KBM-7 (cell line): Measurements from ENCODE around the gene FOXP1.
"Not testable (repeated sequence)": the region's sequence is repeated elsewhere in the genome, so short reads cannot be mapped to it uniquely, and the experiment has no call there.

Source experiments
- DNase-seq: peaks from one replicate; pipeline ENCODE4 v3.0.0-alpha.2; 2015
- in situ Hi-C: fragments of 300-500 bp; cut with MboI; formaldehyde crosslinking; loops from 2 replicates; pipeline ENCODE4 v1.14.3; 2020; ENCODE audit warnings: low sequenced_read_pairs, low pct_unique_long_range_greater_than_20kb, mixed read lengths

Gene FOXP1

DNA sequence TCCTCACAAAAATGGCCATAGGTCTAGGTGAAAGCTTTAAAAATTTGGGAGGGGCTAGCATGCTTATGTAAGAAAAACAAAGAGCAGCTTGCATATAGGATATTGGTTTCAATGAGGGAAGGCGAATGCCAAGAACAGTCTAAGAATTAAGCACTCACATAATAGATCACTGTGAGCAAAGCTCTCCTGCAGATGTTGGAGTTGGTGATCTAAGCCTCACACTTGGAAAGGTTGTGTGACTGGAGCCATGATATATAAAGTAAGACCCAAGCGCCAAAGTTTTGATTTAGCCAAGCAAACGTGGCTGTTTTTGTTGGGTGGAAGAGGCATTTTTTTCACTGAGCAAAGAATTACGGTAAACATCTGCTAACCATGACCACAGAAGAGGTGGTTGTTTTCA is 237.5 kb downstream of the FOXP1 start:
- in situ Hi-C loops: no loop called here
- DNase-seq: no peak

DNA sequence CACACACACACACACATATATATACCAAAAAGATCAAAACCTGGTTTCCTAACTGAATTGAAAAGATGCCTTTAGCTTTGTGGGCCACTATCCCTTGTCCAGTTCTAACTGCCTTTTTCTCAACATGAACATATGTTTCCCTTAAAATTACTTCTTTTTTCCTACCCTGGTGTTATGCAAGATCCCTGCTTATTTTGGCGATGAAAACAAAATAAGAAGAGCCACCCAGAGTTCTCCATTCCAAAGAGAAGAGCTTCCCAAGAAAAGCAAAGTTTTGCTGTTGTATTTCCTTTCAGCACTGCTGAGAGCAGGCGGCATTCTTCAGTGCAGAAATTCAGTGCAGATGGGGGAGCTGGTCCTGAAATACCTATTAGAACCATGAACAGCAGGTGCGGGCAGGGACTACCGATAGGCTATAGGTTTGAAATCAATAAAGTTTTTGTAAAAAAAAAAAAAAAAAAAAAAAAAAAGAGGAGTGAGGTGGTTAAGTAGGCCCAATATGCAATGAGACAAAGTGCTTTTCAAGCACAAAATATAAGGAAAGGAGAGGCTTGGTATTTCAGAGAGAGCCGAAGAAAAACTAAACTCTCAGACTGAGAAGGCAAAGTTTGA is 238.0 kb downstream of the FOXP1 start:
- in situ Hi-C loops: no loop called here
- DNase-seq: peak; percentile 28

DNA sequence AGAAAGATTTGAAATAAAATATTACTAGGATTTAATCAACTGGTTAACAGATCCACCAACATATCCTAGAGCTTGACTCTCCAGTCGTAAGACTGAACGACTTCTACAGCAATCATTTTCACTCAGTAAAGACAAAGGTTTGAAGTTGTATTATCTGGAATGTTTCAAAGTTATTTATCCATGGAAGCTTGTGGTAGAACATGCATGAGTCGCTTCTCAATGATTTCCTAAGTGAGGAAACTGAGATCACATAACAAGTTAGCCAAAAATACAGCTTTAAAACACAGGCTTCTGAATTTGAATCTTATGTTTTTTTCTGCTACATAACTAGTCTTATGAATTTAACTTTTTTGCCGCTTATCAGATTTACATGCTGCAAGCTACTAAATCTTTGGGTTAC is 241.8 kb downstream of the FOXP1 start:
- in situ Hi-C loops: no loop called here
- no peak for DNase-seq

DNA sequence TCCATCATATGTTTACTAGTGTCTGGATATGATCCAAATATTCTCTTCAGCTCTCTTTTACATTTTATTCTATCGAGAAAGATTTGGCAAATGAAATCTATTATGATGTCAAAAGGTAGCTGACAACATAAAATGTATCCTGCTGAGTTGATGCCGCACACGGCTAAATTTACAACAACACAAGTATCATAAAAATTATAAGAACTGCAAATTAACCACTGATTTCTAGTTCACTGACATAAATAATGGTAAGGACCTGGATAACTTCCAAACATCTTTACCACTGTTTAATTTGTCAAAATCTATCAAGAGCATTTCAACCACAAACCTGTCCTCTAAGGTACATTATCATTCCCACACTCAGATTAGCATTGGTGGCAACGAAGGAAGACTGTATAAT is 244.5 kb downstream of the FOXP1 start:
- in situ Hi-C loops: no loop called here

DNA sequence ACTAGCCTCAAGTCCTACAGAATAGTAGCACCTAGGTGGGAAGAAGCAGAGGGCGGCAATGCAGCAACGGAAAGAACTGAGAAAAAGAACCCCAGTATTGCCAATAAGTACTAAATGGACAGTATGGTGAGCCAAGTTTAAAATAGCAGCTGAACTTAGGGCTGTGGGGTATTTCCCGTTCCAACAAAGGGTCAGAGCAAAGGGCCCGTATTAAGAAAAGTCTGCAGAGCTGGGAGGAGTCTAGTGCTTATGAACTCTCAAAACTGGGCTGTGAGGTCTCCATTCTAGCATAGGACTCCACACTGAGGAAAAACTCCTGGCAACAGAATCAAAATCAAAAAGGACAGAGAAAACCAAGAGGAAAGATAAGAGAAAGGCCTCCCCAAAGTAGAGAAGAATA is 250.7 kb downstream of the FOXP1 start:
- DNase-seq: no peak

More for the DNA sequence above, 244.5 kb downstream of the FOXP1 start:
- no peak for DNase-seq

DNA sequence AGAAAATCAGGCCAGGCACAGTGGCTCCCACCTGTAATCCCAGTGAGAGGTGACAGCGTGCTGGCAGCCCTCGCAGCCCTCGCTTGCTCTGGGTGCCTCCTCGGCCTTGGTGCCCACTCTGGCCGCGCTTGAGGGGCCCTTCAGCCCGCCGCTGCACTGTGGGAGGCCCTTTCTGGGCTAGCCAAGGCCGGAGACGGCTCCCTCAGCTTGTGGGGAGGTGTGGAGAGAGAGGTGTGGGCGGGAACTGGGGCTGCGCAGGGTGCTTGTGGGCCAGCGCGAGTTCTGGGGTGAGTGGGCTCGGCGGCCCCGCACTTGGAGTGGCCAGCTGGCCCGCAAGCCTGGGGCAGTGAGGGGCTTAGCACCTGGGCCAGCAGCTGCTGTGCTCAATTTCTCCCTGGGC is 252.6 kb downstream of the FOXP1 start:
- no peak for DNase-seq
- in situ Hi-C loops: no loop called here

More for the DNA sequence above, 250.7 kb downstream of the FOXP1 start:
- in situ Hi-C loops: no loop called here

DNA sequence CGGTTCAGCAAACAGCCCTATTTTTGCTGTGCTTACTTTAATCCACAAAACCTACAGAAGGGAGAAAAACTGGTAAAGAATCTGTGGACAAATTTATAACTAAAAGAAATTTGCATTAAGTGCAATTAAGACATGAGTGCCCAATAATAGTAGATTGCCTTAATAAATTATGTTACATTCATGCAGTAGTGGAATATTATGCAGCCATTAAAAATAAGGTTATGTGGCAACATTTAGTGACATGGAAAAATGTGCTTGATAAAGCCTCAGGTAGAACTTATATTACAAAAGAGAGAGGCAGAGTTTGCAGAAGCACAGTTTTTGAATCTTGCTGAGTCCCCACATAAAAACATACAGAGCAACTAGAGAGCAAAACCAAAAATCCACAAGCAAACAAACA is 253.0 kb downstream of the FOXP1 start:
- in situ Hi-C loops: no loop called here
- DNase-seq: no peak

DNA sequence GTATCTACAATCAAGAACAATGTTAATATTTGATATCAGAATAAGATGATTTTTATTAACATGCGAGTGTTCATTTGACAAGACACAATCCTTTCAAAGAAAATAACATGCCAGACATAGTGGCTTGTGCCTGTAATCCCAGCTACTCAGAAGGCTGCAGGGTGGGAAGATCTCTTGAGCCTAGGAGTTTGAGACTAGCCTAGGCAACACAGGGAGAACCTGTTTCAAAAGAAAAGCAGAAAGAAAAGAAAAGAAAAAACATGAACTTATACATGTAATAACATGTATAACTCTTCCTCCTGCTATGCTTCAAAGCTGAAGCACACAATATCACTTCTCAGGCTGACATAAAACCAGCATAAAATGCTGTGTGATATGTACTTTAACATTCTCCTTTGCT is 253.7 kb downstream of the FOXP1 start:
- DNase-seq: no peak
- in situ Hi-C loops: no loop called here

DNA sequence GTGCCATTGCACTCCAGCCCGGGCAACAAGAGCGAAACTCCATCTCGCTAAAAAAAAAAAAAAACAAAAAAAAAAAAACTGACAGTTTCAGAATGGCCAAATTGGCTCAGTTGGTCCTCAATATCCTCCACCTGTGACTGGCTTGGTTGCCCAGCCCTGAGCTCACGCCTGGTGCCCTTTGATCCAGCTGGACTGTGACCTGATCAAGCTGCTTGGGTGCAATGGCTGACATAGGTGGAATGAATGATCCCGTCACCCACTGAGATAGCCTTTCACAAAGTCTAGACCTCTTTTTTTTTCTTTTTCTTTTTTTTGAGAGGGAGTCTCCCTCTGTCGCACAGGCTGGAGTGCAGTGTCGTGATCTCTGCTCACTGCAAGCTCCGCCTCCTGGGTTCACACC is 254.6 kb downstream of the FOXP1 start:
- DNase-seq: no peak
- in situ Hi-C loops: no loop called here

DNA sequence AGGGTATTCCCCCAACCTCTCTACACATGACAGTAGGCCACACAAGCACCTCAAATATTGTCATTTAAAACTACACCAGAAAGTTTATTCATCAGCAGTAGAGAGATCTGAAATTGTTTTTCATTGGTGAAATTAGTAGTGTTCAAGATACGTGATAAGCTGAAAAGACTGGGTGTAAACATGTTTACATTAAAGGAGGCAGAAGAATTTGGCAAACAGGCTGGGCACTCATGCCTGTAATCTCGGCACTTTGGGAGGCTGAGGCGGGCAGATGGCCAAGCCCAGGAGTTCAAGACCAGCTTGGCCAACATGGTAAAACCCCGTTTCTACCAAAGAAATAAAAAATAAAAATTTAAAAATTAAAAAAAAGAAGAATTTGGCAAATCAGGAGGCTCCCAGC is 255.6 kb downstream of the FOXP1 start:
- in situ Hi-C loops: no loop called here
- no peak for DNase-seq

DNA sequence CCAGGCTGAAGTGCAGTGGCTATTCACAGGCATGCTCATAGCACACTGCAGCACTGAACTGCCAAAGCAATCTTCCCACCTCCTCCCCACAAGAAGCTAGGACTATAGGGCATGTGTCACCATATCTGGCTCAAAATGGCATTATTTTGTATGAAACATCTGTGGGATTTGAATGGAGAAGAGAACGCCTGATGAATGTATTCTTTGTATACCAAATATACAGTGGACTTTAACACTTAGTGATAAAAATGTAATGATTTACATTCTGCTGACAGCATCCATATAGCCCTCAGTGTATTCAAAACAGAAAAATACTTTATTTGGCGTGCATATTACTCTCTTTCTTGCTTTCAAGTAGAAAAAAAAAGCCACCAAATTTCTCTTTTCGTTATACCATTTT is 257.8 kb downstream of the FOXP1 start:
- in situ Hi-C loops: no loop called here
- no peak for DNase-seq

DNA sequence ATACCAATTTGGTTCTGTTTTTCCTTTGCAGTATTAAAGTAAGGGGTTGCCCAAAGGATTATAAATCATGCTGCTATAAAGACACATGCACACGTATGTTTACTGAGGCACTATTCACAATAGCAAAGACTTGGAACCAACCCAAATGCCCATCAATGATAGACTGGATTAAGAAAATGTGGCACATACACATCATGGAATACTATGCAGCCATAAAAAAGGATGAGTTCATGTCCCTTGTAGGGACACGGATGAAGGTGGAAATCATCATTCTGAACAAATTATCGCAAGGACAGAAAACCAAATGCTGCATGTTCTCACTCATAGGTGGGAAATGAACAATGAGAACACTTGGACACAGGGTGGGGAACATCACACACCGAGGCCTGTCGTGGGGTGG is 259.3 kb downstream of the FOXP1 start:
- DNase-seq, in situ Hi-C loops: not testable (repeated sequence)

DNA sequence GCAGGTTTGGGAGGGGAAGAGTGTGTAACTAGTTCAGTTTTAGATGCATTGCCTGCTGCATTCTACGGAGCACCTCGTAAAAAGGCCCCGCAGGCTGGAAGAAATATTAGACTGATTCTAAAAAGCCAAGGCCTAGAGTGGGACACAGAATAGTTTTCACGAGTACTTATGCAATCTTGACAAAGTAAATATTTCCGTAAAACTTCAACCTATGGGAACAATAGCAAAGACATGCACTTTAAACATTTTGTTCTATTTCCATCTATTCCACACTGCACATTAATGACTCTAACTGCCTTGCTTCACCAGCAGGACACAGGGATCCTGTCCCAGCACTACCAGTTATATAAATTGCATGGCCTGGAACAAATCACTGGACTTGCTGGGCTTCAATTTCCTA is 260.0 kb downstream of the FOXP1 start:
- DNase-seq: no peak
- in situ Hi-C loops: no loop called here

DNA sequence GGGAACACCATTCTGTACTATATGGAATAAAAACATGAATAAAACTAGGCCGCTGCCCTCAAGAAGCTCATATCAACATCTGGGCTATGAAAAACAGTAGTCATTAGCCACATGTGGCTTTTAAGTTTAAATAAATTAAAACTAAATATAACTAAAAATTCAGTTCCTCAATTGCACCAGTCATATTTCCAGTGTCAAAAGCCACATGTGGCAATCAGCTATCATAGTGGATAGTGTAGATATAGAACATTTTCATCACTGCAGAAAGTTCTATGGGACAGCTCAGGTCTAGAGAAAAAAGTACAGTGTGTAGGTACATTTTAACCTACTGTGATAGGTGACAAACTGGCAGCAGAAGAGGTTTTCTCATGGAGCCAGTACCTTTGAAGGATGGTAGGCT is 261.4 kb downstream of the FOXP1 start:
- in situ Hi-C loops: no loop called here
- no peak for DNase-seq

DNA sequence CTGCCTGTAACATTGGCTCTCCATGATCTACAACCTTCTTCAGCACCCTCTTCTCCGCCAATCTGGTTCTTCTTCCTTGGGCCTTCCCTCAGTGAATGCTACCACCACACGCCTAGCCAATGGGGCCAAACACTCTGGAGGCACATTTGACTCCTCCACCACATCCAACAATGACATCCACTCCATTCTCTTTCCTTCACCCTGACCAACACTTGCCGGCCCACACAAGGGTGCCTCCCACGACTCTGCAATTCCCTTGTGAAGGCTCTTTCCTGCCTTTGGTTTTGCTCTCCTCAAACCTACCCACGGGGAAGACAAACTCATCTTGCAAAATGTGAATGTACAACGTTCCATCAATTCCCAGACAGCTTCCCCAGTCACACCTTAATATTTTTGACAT is 263.8 kb downstream of the FOXP1 start:
- in situ Hi-C loops: no loop called here
- DNase-seq: no peak

DNA sequence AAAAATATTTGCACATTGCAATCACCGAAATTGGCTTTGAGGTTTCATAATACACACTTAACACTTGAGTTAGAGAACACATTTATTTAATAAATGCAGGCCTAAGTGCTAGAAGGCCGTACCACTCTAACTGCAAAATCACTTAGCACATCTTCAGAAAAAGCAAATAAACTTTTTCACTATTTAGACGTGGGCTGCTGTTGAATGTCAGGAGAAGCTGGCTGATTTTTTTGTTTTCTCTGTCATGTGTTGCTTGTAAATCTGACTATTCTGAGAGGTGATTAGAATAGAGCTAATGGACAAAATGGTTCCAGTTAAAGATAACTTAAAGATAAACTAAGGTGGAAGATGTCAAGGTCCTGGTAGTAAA is 265.1 kb downstream of the FOXP1 start:
- in situ Hi-C loops: no loop called here
- no peak for DNase-seq

DNA sequence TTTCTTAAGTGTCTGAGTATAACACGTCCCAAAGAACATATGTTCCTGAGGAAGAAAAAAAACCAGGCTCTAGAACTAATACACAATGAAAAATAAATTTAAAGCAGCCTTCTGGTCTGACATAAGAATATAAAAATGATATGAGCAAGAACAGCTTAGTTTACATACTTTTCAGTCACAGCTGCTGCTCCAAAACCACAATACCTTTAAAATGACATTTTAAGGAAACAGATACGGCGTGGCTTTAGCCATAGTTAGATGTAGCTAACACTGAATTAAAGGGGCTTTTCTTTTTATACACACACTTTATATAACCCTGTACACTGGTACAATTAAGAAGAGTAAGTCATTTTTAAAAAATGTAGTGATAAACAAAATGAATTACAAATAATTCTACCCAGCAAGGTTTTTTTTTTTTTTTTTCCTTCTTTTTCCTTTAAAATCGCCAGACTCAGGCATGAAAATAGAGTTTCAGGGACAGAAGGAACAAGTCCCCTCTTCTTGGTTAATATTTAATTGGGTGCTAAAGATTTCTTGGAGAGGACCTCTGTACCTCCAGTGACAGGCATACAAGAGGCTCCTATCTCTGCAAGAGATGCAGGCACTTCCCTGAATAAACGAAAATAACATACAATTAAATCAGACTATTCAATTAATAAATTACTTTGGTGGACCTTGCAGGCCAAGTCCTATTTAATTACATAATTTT is 265.6 kb downstream of the FOXP1 start:
- in situ Hi-C loops: no loop called here
- peak; percentile 26 for DNase-seq

DNA sequence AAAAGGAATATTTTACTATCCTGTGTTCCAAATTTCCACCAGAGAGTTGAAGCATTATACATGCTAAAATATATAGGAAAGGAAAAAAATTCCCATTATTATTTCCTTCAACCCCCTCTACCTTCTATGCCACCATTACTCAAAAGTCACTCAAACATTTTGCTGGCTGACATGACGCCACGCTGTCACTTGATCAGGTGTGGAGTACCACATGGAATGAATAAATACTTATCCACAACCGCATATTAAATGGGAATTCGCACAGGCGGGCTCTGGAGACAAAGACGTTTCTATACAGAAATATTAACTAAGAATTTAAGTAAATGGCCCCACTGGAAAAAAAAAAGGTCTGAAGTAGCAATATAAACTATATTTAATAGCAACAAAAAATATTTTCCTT is 266.4 kb downstream of the FOXP1 start:
- in situ Hi-C loops: no loop called here
- no peak for DNase-seq

DNA sequence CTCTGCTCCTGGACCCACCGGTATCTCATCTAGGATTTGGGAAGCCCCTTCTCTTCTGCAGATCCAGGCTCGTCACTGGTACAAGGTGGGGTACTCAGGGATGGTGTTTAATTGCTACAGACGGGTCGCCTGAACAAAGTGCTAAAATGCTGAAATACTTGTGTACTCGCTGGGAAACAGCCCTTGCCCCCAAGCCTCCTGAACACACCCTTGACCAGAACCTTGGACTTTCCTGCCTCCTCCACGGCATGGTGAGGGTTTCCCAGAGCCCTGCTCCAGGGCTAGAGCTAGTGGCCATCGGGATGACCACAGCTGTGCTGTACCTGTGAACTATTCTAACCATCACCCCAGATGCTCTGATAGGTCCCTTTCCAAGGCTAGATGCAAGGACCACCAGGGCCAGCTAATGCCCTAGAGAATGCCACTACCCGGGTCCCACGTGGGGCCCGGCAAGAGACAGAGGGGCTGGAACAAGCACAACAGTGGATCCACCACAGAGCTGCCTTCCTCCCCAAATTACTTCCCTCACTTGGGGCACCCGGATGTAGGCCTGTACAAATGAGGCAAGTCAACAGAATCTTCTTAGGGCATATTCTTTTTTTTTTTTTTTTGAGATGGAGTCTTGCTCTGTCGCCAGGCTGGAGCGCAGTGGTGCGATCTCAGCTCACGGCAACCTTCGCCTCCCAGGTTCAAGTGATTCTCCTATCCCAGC is 267.3 kb downstream of the FOXP1 start:
- in situ Hi-C loops: no loop called here
- no peak for DNase-seq

DNA sequence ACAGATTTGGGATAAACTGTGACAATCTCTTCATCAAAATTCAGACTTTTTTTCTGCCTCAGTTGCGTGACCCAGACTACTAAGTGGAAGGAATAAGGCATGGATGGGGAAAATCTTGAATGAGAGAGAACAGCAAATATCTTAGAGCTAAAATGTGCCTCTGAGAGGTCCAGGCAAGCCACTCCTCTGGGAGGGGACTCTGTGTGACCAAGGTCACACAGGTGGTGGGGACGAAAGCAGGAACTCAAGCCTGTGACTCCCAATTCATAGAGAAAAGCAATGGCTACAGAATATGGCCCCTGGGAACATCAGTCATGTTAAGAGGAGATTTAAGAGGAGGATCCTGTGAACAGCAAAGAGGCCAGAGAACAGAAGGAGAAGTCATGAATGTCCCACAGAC is 268.1 kb downstream of the FOXP1 start:
- in situ Hi-C loops: no loop called here
- DNase-seq: no peak

DNA sequence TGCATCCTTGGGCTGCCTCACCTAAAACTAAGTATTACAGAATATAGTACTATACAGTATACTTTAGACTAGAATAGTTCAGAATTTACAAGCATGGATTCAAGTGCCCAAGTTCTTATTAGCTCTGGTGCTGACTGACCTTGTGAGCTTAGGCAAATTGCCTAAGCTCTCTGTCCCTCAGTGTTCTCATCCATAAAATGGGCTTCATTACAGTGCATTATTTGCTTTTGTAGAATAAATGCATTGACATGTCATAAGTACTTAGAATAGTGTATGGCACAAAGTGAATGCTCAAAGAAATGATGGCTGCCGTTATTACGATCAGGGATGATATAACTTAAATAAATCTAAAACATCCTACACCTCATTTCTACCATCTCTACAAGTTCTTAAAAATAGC is 269.7 kb downstream of the FOXP1 start:
- in situ Hi-C loops: no loop called here
- no peak for DNase-seq
